Left colon (tissue), 2 donors: ENCODE measurements around the gene JMJD8. TPM values are rescaled to one million over a fixed set of nuclear protein-coding genes. Genes with fewer than 3 reads are reported as not detected.

ENCODE experiments used
- ATAC-seq: fragments of 200-7000 bp; cut with Tn5 transposase; one replicate; pipeline ENCODE4 v1.9.1; 2020; ENCODE audit warnings: mild to moderate bottlenecking, moderate library complexity
- DNase-seq, 2 donors: peaks; one replicate each; pipeline ENCODE4 v3.0.0-alpha.2; 2020
- intact Hi-C, 2 donors: fragments of 100-400 bp; cut with DNase I in 1 of 2; cut with micrococcal nuclease in 1 of 2; formaldehyde crosslinking; loops; one replicate each; pipeline versions ENCODE4 v1.11.2 to v1.14.0; 2022; cut with DNase I, micrococcal nuclease
- long read RNA-seq: library from polyadenylated mRNA; unstranded; transcript quantifications from one replicate; pipeline ENCODE4 v2.0.0, GENCODE V29; 2021
- total RNA-seq, 2 donors: library from RNA; stranded (reverse); fragmentation: NEBNext Ultra II Directional; extraction: Animal tissue kit (Norgen Biotek cat#: 25700); gene quantifications; one replicate each; pipeline ENCODE4 v1.2.1, GENCODE V29; 2021
- donor health status: DM: no; HTN: no; CAD: no.
- donor health status: DM: yes; HTN: yes; CAD: no.

Gene JMJD8
- 10 to 100 TPM; 41.6 to 49.2 TPM for total RNA-seq
- long read RNA-seq, transcript JMJD8-209 (8 exons, 2,205 nt): minor isoform, 12 of 98 reads
- long read RNA-seq, transcript JMJD8-201 (9 exons, 2,038 nt): major isoform, 30 of 98 reads
- long read RNA-seq, partial matches to known transcripts: 15 of 98 reads
- long read RNA-seq, other reads (novel, unspliced or antisense): 33 of 98 reads

DNA sequence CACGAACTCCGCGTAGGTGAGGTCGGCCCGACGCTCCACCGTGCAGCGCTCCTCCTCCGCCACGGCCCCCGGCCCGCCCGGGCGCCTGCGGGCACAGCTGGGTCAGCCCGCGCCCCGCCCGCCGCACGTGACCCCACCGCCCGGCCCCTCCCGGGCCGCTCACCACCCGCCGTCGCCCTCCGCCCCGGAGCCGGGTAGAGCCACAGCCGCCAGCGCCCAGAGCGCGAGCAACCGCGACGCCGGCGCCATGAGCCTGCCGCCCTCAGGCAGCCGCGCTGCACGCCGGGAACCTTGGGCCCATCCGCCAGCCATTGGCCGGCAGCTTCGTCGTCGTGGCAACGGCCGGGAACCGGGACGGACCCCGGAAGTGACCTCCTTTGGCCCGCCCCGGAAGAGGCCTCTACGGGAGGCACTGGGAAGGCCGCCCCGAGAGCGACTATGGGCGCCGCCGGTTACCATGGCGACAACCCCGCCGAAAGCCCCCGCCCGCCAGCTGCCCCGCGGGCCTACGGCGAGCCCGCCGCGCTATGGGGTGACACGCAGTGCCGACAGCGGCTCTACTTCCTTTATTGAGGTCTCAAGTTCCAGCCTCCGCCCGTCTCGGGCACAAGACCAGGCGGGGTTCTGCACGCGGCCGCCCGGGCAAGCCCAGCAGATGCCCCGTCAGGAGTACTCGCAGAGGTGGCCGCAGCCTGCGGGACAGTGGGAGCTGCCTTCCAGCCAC is at the start of gene JMJD8:
Gene JMJD8 (minus strand): TSS at position 264 of the 724 bp plus-strand sequence. CDS start 15 bp downstream, at position 249.
- peak; percentile 69 for ATAC-seq
- intact Hi-C loops: no loop called here
- peak; percentile 97 to 99 for DNase-seq

GRCh38 chr16:733382-734207 is 49.5 kb upstream of the JMJD8 start:
- intact Hi-C loops: no loop called here
- peak; percentile 24 to 38 for DNase-seq
- ATAC-seq: no peak

DNA sequence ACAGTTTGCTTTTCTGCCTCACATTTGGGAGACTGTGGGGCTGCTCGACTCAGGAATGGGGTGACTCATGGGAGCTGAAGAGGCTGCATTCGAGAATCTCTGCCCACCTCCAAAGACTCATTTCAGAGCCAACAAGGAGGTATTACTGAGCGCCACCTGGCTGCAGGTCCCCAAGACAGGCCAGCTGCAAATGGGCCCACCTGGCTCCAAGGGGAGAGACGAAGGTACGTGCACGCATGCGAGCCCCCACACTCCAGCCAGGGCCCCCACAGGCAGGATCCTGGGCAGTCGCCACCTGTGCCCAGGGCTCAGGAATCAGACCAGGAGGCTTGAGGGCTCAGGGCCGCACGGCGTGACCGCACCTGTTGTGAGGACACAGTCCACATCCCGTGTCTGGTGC is 48.8 kb upstream of the JMJD8 start:
- ATAC-seq (no peak), DNase-seq (peak in 1 of 2 donors; percentile 22)
- intact Hi-C loops: no loop called here

DNA sequence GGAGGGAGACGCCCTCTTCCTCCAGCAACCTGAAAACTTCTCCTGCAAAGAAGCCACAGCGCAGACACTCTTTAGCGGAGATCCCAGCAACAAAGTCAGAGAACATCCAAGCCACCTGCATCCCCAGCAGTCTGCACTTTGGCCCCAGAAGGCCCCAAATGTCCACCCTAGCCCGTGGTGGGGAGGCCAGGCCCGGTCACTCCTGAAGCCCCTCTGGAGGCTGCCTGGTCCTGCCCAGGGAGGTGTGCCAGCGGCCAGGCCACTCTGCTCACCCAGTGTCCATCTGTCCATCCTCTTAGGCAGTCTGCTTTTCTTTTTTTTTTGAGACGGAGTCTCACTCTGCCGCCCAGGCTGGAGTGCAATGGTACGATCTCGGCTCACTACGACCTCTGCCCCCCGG is 48.2 kb upstream of the JMJD8 start:
- DNase-seq (no peak), ATAC-seq (no peak)
- intact Hi-C loops: no loop called here

GRCh38 chr16:730666-731509 is 46.8 kb upstream of the JMJD8 start:
- no peak for ATAC-seq
- DNase-seq: no peak

GRCh38 chr16:729768-730665 is 45.9 kb upstream of the JMJD8 start:
- intact Hi-C loops: no loop called here
- DNase-seq (peak in 1 of 2 donors; percentile 24), ATAC-seq (no peak)

More at GRCh38 chr16:730666-731509, 46.8 kb upstream of the JMJD8 start:
- intact Hi-C loops: no loop called here

GRCh38 chr16:728890-729744 is 45.0 kb upstream of the JMJD8 start:
- DNase-seq: peak in 1 of 2 donors; percentile 19
- no peak for ATAC-seq
- intact Hi-C loops: no loop called here

GRCh38 chr16:728131-728889 is 44.2 kb upstream of the JMJD8 start:
- DNase-seq: peak; percentile 78 to 79
- intact Hi-C loops: no loop called here
- ATAC-seq: peak; percentile 65

GRCh38 chr16:727291-727977 is 43.3 kb upstream of the JMJD8 start:
- ATAC-seq: peak; percentile 12

DNA sequence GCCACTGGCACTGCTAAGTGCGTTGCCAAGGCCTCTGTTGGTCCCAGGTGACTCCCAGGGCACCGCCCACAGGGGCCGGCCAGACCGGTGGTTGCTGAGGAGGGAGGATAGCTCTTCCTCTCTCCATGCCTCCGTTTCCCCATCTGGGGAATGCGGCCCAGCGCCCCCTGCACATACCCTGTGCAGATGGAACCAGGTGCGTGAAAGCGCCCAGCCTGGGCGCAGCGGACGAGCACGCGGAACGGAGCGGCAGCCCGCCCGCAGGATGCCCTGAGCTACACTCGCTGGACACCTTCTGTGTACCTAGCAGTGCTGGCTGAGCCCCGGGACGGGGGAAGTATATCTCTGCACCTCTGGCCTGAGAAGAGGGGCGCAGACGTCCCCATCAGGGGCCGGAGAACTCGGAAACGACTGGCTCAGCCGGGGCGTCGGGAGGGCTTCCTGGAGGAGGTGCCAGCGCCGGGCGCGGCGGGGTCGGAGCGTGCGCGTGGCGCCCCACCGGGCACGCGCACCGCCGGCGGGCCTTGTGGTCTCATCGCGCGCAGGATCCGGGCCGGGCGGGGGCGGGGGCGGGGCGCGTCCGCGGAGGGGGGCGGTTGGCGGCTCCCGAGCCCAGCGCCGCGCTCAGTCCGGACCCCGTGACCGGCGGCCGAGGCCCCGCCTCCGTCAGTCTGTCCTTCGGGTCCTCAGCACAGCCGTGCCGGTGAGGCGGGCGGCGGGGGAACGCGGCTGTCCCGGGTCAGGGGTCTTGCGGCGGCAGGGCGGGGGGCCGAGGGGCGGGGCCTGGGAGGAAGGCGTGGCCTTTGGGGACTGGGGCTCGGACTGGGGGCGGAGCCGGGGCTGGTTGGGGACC is 42.5 kb upstream of the JMJD8 start, which contains the start of the genes CCDC78 and HAGHL:
Gene CCDC78 (minus strand): TSS at position 6 of the 853 bp plus-strand sequence. CDS start 76 bp downstream, outside the sequence.
Gene HAGHL (plus strand): TSS at position 669 of the 853 bp plus-strand sequence. CDS start 404 bp downstream, outside the sequence.
- peak; percentile 19 for ATAC-seq
- intact Hi-C loops: no loop called here
- peak; percentile 50 to 73 for DNase-seq

More at GRCh38 chr16:727291-727977, 43.3 kb upstream of the JMJD8 start:
- peak in 1 of 2 donors; percentile 47 for DNase-seq
- intact Hi-C loops: no loop called here

- intact Hi-C loops: no loop called here
- ATAC-seq: no peak
- no peak for DNase-seq
Measured at GRCh38 chr16:726188-726437, 42.0 kb upstream of the JMJD8 start.

DNA sequence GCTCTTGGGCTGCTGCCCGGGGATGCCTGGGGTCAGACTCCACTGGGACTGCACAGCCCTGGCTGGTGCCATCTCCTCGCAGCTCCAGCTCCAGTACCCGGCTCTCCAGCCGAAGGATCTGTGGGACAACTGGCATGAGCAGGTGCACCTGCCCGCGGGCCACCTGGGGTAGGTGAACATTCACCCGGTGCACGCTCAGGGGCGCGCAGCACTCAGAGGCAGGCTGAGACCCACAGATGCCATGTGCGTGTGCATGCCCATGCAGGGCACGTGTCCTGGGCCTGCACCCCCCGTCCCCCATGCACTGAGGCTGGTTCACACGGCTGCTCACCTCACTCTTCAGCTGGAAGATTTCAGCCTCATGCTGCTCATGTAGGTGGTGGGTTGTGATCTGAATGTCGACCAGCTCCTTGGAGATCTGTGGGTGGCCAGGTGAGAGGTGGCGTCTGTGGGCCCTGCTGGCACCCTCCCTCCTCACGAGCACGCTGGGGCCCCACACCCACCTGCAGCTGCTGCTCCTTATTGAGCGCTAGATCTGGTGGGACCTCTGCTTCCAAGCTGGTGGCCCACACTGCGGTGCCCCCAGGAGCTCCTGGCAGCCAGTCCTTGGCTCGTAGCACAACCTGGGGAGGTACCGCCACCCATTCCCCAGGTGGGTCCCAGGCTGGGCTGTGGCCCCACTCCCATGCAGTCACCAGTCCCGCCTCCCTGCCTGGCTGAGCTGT is 41.5 kb upstream of the JMJD8 start:
- intact Hi-C loops: no loop called here
- peak in 1 of 2 donors; percentile 13 for DNase-seq
- no peak for ATAC-seq

GRCh38 chr16:725041-725376 is 40.9 kb upstream of the JMJD8 start:
- intact Hi-C loops: no loop called here
- no peak for DNase-seq
- ATAC-seq: no peak
